CD14-positive monocyte (primary cell): Measurements from ENCODE around the gene DAP3. TPM values are rescaled to one million over a fixed set of nuclear protein-coding genes. Genes with fewer than 3 reads are reported as not detected.
A peak's percentile ranks its signal among the peaks of the same experiment; 100 is the strongest.

Source experiments
- DNase-seq, 3 donors: peaks; one replicate each; pipeline ENCODE4 v3.0.0-alpha.2; 2011 to 2022
- H2AFZ ChIP-seq: 2 replicates; pipeline ENCODE4 v1.6.0; 2012; ENCODE audit warnings: mild to moderate bottlenecking, low read depth, low read length, inconsistent platforms; ENCODE audit not compliant: insufficient read depth, poor library complexity, severe bottlenecking
- H3K27ac ChIP-seq, 2 donors: 1 replicate in 1 of 2; 2 replicates in 1 of 2; pipeline ENCODE4 v1.5.1; 2012 to 2013; ENCODE audit warnings: low read length in 2 of 2, control low read depth in 1 of 2, inconsistent platforms in 1 of 2, low read depth in 1 of 2, mild to moderate bottlenecking in 1 of 2
- H3K27me3 ChIP-seq, 2 donors: one replicate each; pipeline versions ENCODE4 v1.6.0 to v1.6.1; 2011 to 2013; ENCODE audit warnings: low read length in 2 of 2; ENCODE audit not compliant: control insufficient read depth in 2 of 2, insufficient read depth in 2 of 2
- H3K36me3 ChIP-seq, 2 donors: replicated peaks in 1 of 2; 1 replicate in 1 of 2; 2 replicates in 1 of 2; pipeline versions ENCODE4 v1.5.1 to v1.6.1; 2012 to 2013; ENCODE audit warnings: low read length in 2 of 2, control low read depth in 1 of 2, inconsistent platforms in 1 of 2, mild to moderate bottlenecking in 1 of 2; ENCODE audit not compliant: insufficient read depth in 2 of 2, control insufficient read depth in 1 of 2
- H3K4me1 ChIP-seq, 2 donors: 1 replicate in 1 of 2; 2 replicates in 1 of 2; pipeline versions ENCODE4 v1.5.1 to v1.6.1; 2012 to 2013; ENCODE audit warnings: low read length in 2 of 2, control low read depth in 1 of 2, inconsistent platforms in 1 of 2, mild to moderate bottlenecking in 1 of 2, moderate library complexity in 1 of 2; ENCODE audit not compliant: insufficient read depth in 2 of 2, control insufficient read depth in 1 of 2
- H3K4me2 ChIP-seq: replicated peaks from 2 replicates; pipeline ENCODE3; 2012; ENCODE audit warnings: low read length, moderate library complexity, mild to moderate bottlenecking; ENCODE audit not compliant: poor library complexity, severe bottlenecking; ENCODE audit errors: extremely low read depth
- H3K4me3 ChIP-seq, 3 experiments: fragments of 200-600 bp in 1 of 3; sonication (generic) in 1 of 3; replicated peaks in 1 of 3; 1 replicate in 2 of 3; 2 replicates in 1 of 3; pipeline ENCODE4 v1.5.1; 2011 to 2013; ENCODE audit warnings: low read length in 3 of 3, mild to moderate bottlenecking in 3 of 3, control low read depth in 2 of 3, low read depth in 2 of 3, inconsistent platforms in 1 of 3, moderate library complexity in 1 of 3
- H3K79me2 ChIP-seq: 2 replicates; pipeline ENCODE4 v1.6.0; 2012; ENCODE audit warnings: mild to moderate bottlenecking, control low read depth, inconsistent platforms, low read length, moderate library complexity; ENCODE audit not compliant: insufficient read depth
- H3K9ac ChIP-seq: 2 replicates; pipeline ENCODE4 v1.6.0; 2017; ENCODE audit warnings: low read length, mild to moderate bottlenecking; ENCODE audit not compliant: insufficient read depth, poor library complexity, severe bottlenecking
- H3K9me3 ChIP-seq, 2 donors: replicated peaks in 1 of 2; 1 replicate in 1 of 2; 2 replicates in 1 of 2; pipeline versions ENCODE4 v1.5.1 to v1.6.1; 2012 to 2013; ENCODE audit warnings: low read length in 2 of 2, control low read depth in 1 of 2; ENCODE audit not compliant: control insufficient read depth in 1 of 2, insufficient read depth in 1 of 2
- H4K20me1 ChIP-seq: 2 replicates; pipeline ENCODE4 v1.6.0; 2012; ENCODE audit warnings: mild to moderate bottlenecking, low read length, control low read depth, moderate library complexity; ENCODE audit not compliant: insufficient read depth
- H3K27ac Mint-ChIP-seq, 7 donors: one replicate each; pipeline ENCODE4 v1.8.0; 2020; ENCODE audit warnings: mild to moderate bottlenecking in 7 of 7, mixed read lengths in 7 of 7, moderate library complexity in 6 of 7, inconsistent platforms in 2 of 7
- H3K27me3 Mint-ChIP-seq, 3 donors: one replicate each; pipeline ENCODE4 v1.8.0; 2021 to 2022; ENCODE audit warnings: low read depth in 3 of 3, mild to moderate bottlenecking in 3 of 3, mixed read lengths in 3 of 3, moderate library complexity in 3 of 3, inconsistent platforms in 1 of 3
- H3K36me3 Mint-ChIP-seq, 2 donors: one replicate each; pipeline ENCODE4 v1.8.0; 2020; ENCODE audit warnings: mixed read lengths in 2 of 2, inconsistent platforms in 1 of 2, mild to moderate bottlenecking in 1 of 2
- H3K4me1 Mint-ChIP-seq: one replicate; pipeline ENCODE4 v1.8.0; 2020; ENCODE audit warnings: mild to moderate bottlenecking, mixed read lengths
- H3K4me3 Mint-ChIP-seq, 2 donors: one replicate each; pipeline ENCODE4 v1.8.0; 2020; ENCODE audit warnings: mild to moderate bottlenecking in 2 of 2, mixed read lengths in 2 of 2, moderate library complexity in 1 of 2
- H3K9me3 Mint-ChIP-seq, 7 donors: one replicate each; pipeline ENCODE4 v1.8.0; 2020 to 2022; ENCODE audit warnings: mixed read lengths in 7 of 7, mild to moderate bottlenecking in 6 of 7, moderate library complexity in 6 of 7, inconsistent platforms in 2 of 7
- CTCF ChIP-seq: fragments of 200-600 bp; IDR thresholded peaks from one replicate; pipeline ENCODE4 v1.8.0; 2022; ENCODE audit warnings: antibody characterized with exemption, mild to moderate bottlenecking
- WGBS: methylation state at CpG from one replicate; pipeline ENCODE4 v1.1.5; 2013; ENCODE audit warnings: missing lambda C conversion rate; ENCODE audit not compliant: insufficient coverage; 5-methylcytosine and 5-hydroxymethylcytosine counted together
- intact Hi-C, 2 donors: fragments of 100-400 bp; cut with micrococcal nuclease; formaldehyde crosslinking; loops; one replicate each; pipeline versions ENCODE4 v1.15.0 to v1.15.1; 2023
- polyA plus RNA-seq, 3 donors: library from polyadenylated mRNA; depleted of rRNA in 1 of 3; unstranded in 2 of 3; stranded (reverse) in 1 of 3; fragments of 300-500 nt in 2 of 3; fragments of >200 nt in 1 of 3; fragmentation: Illumina TruSeq in 2 of 3; gene quantifications; 1 replicate in 2 of 3; 2 replicates in 1 of 3; pipeline ENCODE4 v1.2.3, GENCODE V29; 2012 to 2021

Gene DAP3
- polyA plus RNA-seq, 3 donors, result 69.0 to 79.3 (median 72.7) TPM

GRCh38 chr1:155669233-155670162 is 19.4 kb upstream of the DAP3 start:
- Histone ChIP-seq H4K20me1 (peaks cover 21% of the 10 kb centered on the region), H3K4me2 (no peak overlapping the region), H3K9me3 (no peaks in the 10 kb centered on the region), H3K79me2 (no peaks in the 10 kb centered on the region), H3K36me3 (peaks cover 88 to 100% of the 10 kb centered on the region in 2 donors), H3K27ac (peak overlapping the region in 1 of 2 donors; percentile 20), H3K4me3 (no peak overlapping the region), H3K4me1 (no peaks in the 10 kb centered on the region), H3K27me3 (no peaks in the 10 kb centered on the region), H3K9ac (no peak overlapping the region), H2AFZ (no peak overlapping the region)
- Mint-ChIP-seq H3K27ac (peak overlapping the region in 1 of 7 donors; percentile 26), H3K36me3 (peaks cover 78 to 92% of the 10 kb centered on the region in 2 donors), H3K4me1 (no peaks in the 10 kb centered on the region), H3K9me3 (no peaks in the 10 kb centered on the region), H3K4me3 (no peak overlapping the region), H3K27me3 (no peaks in the 10 kb centered on the region)
- 100% methylated on average over 2 of the region's 5 CpGs for WGBS
- intact Hi-C loops, result no loop called here
- no peak for TF ChIP-seq CTCF
- no peak for DNase-seq

- TF ChIP-seq CTCF, result no peak
- Histone ChIP-seq H3K4me1 (peaks cover 9 to 13% of the 10 kb centered on the region in 2 donors), H3K4me2 (no peak overlapping the region), H3K9me3 (no peaks in the 10 kb centered on the region), H4K20me1 (peaks cover 34% of the 10 kb centered on the region), H3K4me3 (no peak overlapping the region), H3K79me2 (no peaks in the 10 kb centered on the region), H2AFZ (no peak overlapping the region), H3K27me3 (no peaks in the 10 kb centered on the region), H3K36me3 (peaks cover 85 to 99% of the 10 kb centered on the region in 2 donors), H3K9ac (no peak overlapping the region), H3K27ac (no peak overlapping the region)
- DNase-seq, result no peak
- Mint-ChIP-seq H3K36me3 (peaks cover 78 to 93% of the 10 kb centered on the region in 2 donors), H3K4me3 (no peak overlapping the region), H3K4me1 (peaks cover 13% of the 10 kb centered on the region), H3K27me3 (no peaks in the 10 kb centered on the region), H3K9me3 (no peaks in the 10 kb centered on the region), H3K27ac (no peak overlapping the region)
- intact Hi-C loops, result no loop called here
- no CpG with 5 or more reads among the region's 4 CpGs for WGBS
Measured at GRCh38 chr1:155671750-155672149, 17.1 kb upstream of the DAP3 start.
